Stimulated activated CD4-positive, alpha-beta T cell treated with anti-CD3 and anti-CD28 coated beads, Interleukin-12 subunit alpha, Interleukin-12 subunit beta, amount 100 ng/mL, for 4 hours (primary cell): ENCODE measurements around the gene SMC6.

ENCODE experiments used
- DNase-seq: peaks from one replicate; pipeline ENCODE4 v3.0.0-alpha.2; 2020

The SMC6 gene

DNA sequence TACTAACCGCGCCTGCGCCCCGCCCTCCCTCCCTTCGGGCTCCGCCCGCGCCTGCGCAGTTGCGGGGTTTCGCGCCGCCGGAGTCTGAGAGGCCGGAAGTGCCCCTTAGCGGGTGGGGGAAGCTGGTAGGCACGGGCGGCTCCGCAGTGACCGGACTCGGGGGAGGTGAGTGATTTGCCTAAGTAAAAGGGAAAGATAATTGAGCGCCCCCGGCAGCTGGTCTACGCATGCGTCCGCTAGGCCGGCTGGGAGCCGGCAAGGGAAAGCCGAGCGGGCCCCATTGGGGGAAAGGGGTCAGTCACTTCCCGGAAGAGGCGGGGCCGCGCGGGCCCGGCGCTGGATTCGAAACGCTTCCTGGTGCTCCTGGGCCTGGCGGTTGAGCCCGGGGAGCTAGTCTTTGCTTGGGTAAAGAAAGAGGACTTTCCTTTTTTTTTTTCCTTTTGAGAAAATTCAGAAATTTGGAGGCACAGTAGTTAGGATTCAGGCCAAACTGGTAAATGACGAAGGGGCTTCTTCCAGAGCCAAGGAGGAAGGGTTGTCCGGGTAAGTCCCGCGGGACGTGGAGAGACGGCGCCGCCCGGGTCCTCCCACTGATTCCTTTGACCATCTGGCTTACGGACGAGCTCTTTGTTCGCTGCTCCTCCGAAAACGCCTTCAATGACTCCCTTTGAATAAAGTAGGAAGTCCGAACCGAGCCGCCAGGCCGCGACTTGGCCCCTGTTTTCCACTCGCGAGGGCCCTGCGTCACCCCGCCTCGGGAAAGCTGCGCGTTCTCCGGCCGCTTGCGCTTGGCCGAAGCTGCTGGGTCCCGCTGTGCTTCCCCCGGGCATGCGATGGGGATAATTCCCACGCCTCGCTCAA is at the start of gene SMC6, which contains the start of gene GEN1:
Gene SMC6, minus strand, starts transcription at position 8 of the 861 bp plus-strand sequence. CDS start 7,864 bp downstream, outside the sequence.
Gene GEN1, plus strand, starts transcription at position 336 of the 861 bp plus-strand sequence. CDS start 5,806 bp downstream, outside the sequence.
- peak; percentile 91 for DNase-seq

DNA sequence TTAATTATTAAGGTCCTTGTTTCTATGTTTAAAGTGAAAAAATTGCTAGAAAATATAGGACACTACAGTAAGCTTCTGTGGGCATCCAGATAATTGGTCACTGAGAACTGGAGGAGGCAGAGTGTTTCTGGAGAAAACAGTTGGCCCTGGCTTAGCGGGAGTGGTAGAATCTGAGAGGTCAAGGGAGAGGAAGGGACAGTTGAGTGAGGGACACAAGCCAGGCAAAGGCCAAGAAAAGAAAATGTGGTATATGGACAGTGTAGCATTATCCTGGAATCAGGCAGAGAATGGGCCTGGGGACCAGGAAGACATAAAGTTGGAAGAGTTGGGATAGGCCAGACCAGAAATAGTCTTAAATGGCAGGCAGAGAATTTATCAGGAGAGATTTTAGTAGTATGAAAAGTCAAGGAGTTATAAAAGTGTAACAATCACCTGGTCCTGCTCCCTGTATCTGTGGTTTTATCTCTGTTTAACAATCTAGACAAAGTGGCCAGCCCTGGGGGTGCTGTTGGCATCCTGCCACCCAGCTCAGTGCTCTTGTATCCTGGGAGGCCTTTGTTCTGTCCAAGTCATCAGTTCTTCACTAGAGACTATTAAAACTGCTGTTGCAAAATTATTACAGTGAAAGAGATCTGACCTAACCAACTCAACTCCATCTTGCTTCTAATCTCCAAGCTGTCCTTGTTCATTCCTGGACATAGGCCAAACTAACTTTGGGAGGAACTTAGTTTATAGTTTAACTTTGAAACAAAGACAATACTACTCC is 47.3 kb upstream of the SMC6 start:
- DNase-seq: no peak

GRCh38 chr2:17800219-17800618 is 46.6 kb upstream of the SMC6 start:
- DNase-seq: no peak

DNA sequence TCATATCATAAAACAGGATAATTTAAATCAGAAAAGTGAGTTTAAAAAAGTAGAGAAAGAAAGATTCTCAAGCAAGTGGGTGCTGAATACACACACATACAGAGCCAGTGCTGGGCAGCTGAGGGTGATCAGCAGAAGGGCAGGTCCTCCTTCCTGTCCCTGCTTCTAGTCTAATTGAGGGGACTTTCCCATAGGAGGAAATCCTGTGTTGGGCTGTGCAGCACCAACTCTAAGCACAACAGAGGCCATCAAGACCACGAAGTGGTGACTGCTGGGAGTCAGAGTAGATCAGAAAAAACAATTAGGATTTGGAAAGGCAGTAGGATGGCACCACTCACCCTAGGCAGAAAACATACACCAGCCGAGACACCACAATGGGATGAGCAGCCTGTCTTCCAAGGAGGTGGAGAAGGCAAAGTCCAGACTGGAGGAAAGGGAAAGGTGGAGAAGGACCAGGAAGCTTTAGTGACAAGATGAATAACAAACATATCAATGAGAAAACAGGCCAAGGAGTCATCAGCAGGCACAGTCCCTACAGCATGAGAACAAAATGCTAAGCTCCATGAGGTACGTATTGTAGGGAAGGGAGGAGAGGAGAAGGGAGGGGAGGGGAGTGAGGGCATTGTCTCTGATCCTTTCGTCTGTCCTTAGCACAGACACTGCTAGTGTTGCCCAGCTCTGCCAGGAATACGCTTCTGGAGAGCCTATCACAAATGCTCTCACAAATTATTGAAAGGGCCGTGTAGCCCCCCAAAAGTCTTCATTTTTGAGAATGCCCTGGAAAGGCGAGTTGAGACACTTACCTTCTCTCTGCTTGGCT is 45.9 kb upstream of the SMC6 start:
- DNase-seq: no peak

- DNase-seq: no peak
These were observed 44.7 kb upstream of the SMC6 start for GRCh38 chr2:17798338-17798737.

DNA sequence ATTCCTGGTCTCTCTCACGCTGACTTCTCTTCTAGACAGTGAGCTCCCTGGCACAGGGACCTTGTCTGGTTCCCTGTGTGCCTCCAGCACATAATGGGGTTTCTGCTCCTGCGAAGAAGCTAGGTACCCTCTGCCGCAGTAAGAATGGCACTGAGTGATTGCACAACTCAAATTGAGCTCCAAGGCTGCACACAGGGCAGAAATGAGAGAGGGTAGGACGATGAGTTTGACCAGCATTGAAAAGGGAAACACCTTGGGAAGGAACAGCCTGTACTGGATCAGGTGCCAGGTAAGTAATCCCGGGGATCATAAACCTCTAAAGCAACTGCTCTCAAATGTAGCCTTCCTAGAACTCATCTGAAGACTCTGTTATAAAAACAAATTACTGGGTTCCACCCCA is 41.7 kb upstream of the SMC6 start:
- no peak for DNase-seq

GRCh38 chr2:17793803-17794354 is 40.3 kb upstream of the SMC6 start:
- DNase-seq: no peak

GRCh38 chr2:17793296-17793695 is 39.7 kb upstream of the SMC6 start:
- DNase-seq: no peak

DNA sequence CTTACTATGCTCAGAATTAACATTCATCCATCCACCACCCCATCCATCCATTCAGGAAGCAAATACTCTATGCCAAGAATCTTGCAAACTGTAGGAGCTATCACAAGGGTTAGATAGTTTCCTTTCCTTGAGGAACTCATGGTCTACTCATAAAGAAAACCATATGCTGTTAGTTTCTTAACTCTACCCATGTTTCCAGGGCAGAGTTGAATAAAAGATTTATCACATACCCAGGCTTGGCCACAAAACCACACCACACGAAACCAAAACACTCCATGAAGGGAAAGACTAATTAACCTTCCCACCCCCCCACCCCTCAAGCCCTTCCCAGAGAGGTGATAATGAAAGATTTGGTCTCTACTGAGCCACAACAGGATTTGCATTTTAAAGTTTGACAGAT is 38.9 kb upstream of the SMC6 start:
- no peak for DNase-seq

GRCh38 chr2:17791817-17792130 is 38.2 kb upstream of the SMC6 start:
- DNase-seq: no peak

DNA sequence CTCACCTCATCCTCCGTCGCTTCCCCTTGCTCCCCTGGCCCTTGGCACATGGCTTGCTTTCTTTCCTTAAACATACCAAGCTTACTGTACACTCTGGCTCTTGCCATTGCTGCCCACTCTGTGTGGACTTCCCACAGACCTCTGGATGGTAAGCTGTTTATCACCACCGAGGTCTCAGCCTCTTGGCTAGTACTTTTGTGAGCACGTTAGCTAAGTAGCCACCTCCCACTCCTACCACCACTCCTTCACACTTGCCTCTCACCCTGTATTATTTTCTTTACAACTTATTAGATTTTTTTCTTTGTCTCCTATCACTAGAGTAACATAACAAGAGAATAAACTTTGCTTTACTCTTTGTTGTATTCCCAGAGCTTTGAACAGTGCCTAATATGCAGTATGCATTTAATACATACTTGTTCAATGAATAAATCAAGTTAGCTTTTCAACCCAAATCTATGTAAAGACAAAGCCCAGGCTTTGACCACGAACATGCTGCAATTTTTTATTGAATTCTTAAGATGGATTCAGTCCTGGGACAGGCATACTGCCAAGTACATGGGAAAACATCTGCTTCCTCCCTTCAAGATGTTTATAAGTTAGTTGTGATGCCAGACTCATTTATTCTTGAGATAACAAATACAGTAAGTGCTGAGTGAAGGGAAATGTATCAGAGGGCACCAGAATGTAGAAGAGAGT is 37.7 kb upstream of the SMC6 start:
- DNase-seq: no peak

- no peak for DNase-seq
These were observed 36.9 kb upstream of the SMC6 start for GRCh38 chr2:17790536-17790935.

GRCh38 chr2:17788773-17789172 is 35.2 kb upstream of the SMC6 start:
- DNase-seq: no peak

DNA sequence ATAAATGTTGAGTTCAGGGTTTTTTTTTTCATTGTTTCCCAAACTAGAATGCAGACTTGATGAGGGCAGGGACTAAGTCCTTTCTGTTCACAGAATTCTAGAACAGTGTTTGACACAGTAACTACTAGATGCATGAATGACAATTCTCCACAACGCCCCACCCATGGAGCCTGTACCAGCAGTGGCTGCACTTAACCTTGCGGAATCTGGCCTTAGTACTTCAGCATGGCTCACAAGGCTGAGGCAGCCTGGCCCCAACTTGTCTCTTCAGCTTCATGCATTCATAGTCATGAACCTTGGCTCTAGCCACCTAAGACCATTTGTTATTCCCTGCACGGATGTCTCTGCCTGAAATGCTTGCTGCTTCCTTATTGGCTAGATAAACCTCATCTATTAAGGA is 33.1 kb upstream of the SMC6 start:
- no peak for DNase-seq

- DNase-seq: no peak
These were observed 27.9 kb upstream of the SMC6 start for GRCh38 chr2:17781482-17781881.

- no peak for DNase-seq
These were observed 26.9 kb upstream of the SMC6 start for GRCh38 chr2:17780546-17780945.

DNA sequence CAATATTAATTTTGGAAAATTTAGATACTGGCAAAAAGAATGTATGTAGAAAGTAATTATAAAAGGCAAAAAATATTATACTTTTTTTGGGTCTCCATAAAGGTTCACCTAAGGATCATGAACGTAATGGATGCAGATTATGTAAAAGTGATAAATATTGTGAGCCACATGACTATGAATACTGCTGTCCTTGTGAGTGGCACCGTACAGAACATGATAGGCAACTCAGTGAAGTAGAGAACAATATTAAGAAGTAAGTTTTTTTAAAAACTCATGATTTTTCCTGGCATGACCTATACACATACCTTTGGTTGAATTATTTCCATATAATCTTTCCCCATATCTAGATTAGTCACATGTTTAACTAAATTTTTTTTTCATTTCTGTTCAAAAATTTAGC is 18.9 kb upstream of the SMC6 start:
- DNase-seq: no peak

DNA sequence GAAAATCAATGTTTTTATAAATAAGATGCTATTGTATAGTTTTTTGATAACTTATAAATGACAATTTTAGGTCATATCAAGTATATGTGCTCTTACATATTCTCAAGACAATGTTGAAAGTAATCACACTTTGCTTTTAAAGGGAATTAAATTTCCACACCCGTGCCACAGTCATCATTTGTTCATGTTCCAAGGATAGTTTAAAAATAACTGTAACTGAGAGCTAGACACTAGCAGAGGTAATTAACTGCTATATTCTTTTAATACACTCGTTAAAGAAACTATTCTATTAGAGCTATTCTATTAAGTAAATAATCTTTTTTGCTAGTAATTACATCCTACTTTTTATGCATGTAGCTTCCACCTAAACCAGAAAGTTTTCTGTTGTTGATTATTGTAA is 18.3 kb upstream of the SMC6 start:
- DNase-seq: no peak

DNA sequence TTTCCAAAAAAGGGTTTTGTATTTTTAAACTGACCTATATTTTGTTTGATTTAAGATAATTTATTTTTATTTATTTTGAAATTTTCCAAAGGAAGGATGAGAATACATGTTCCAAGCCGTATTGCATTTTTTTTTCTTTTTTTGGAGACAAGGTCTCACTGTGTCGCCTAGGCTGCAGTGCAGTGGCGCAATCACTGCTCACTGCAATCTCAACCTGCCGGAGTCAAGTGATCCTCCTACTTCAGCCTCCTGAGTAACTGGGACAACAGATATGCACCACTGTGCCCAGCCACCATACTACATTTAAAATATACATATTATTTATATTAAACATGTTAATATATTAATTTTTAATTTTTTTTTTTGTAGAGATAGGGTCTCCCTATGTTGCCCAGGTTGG is 15.3 kb upstream of the SMC6 start:
- DNase-seq: no peak

GRCh38 chr2:17765398-17765797 is 11.8 kb upstream of the SMC6 start:
- DNase-seq: no peak

- no peak for DNase-seq
These were observed 10.2 kb upstream of the SMC6 start for GRCh38 chr2:17763641-17764333.

GRCh38 chr2:17762451-17762850 is 8.8 kb upstream of the SMC6 start:
- DNase-seq: no peak
